Neural cell (in vitro differentiated cells): ENCODE measurements around the gene AP1S3. TPM values are rescaled to one million over a fixed set of nuclear protein-coding genes. Genes with fewer than 3 reads are reported as not detected.

Source experiments
- H2AFZ ChIP-seq: fragments of 200-600, 300-800 bp; sonication (generic), shearing (Covaris generic); 2 replicates; pipeline ENCODE4 v1.6.0; 2014; ENCODE audit warnings: low read depth, mild to moderate bottlenecking, antibody characterized with exemption, low read length, moderate library complexity
- H3F3A ChIP-seq: fragments of 200-600 bp; shearing (Covaris generic); 2 replicates; pipeline ENCODE4 v1.6.1; 2016; ENCODE audit warnings: mild to moderate bottlenecking, moderate library complexity, mixed read lengths, antibody characterized with exemption, low read length; ENCODE audit not compliant: insufficient read depth, poor library complexity, severe bottlenecking
- H3K27ac ChIP-seq: fragments of 200-600, 300-800 bp; sonication (generic), shearing (Covaris generic); 2 replicates; pipeline ENCODE4 v1.5.1; 2014; ENCODE audit warnings: mild to moderate bottlenecking, low read length, moderate library complexity
- H3K27me3 ChIP-seq: fragments of 300-800, 200-600 bp; sonication (generic), shearing (Covaris generic); 2 replicates; pipeline ENCODE4 v1.6.0; 2014; ENCODE audit warnings: mild to moderate bottlenecking, low read depth, low read length, moderate library complexity; ENCODE audit not compliant: insufficient read depth
- H3K36me3 ChIP-seq: fragments of 300-800, 200-600 bp; sonication (generic), shearing (Covaris generic); 2 replicates; pipeline ENCODE4 v1.5.1; 2014; ENCODE audit warnings: mild to moderate bottlenecking, antibody characterized with exemption, low read length, moderate library complexity; ENCODE audit not compliant: insufficient read depth
- H3K4me2 ChIP-seq: fragments of 300-800, 200-600 bp; sonication (generic), shearing (Covaris generic); 2 replicates; pipeline ENCODE4 v1.6.0; 2014; ENCODE audit warnings: mild to moderate bottlenecking, low read length
- H3K4me3 ChIP-seq: fragments of 300-800, 200-600 bp; sonication (generic), shearing (Covaris generic); 2 replicates; pipeline ENCODE4 v1.5.1; 2014; ENCODE audit warnings: mild to moderate bottlenecking, low read length, moderate library complexity
- H3K79me2 ChIP-seq: fragments of 200-600 bp; shearing (Covaris generic); replicated peaks from 2 replicates; pipeline ENCODE4 v1.6.0; 2014; ENCODE audit warnings: mild to moderate bottlenecking, low read length, moderate library complexity; ENCODE audit not compliant: insufficient read depth
- H3K9ac ChIP-seq: fragments of 300-800, 200-600 bp; sonication (generic), shearing (Covaris generic); 2 replicates; pipeline ENCODE4 v1.6.1; 2016; ENCODE audit warnings: mild to moderate bottlenecking, low read length, mixed read lengths
- H3K9me2 ChIP-seq: fragments of 200-600 bp; shearing (Covaris generic); 2 replicates; pipeline ENCODE4 v1.6.1; 2016; ENCODE audit warnings: mild to moderate bottlenecking, low read length, mixed read lengths; ENCODE audit not compliant: insufficient read depth
- H3K9me3 ChIP-seq: fragments of 200-600, 300-800 bp; sonication (generic), shearing (Covaris generic); 2 replicates; pipeline ENCODE4 v1.6.1; 2016; ENCODE audit warnings: mild to moderate bottlenecking, mixed run types, low read length, moderate library complexity, mixed read lengths
- H4K20me1 ChIP-seq: fragments of 200-600 bp; shearing (Covaris generic); 2 replicates; pipeline ENCODE4 v1.6.1; 2016; ENCODE audit warnings: mild to moderate bottlenecking, mixed run types; ENCODE audit not compliant: insufficient read depth
- CTCF ChIP-seq: fragments of 450-650 bp; IDR thresholded peaks from 2 replicates; pipeline ENCODE4 v1.5.1; 2014; ENCODE audit warnings: antibody characterized with exemption, mild to moderate bottlenecking, moderate library complexity; ENCODE audit not compliant: poor library complexity, severe bottlenecking
- EP300 ChIP-seq: fragments of 450-650 bp; conservative IDR thresholded peaks from 2 replicates; pipeline ENCODE4 v1.6.1; 2014; ENCODE audit warnings: antibody characterized with exemption, mild to moderate bottlenecking, moderate library complexity; ENCODE audit not compliant: poor library complexity, severe bottlenecking
- MXI1 ChIP-seq: fragments of 450-650 bp; conservative IDR thresholded peaks from 2 replicates; pipeline ENCODE4 v1.6.1; 2014; ENCODE audit warnings: antibody characterized with exemption, mild to moderate bottlenecking; ENCODE audit not compliant: poor library complexity, severe bottlenecking
- RAD21 ChIP-seq: fragments of 450-650 bp; conservative IDR thresholded peaks from 2 replicates; pipeline ENCODE4 v1.6.1; 2014; ENCODE audit warnings: antibody characterized with exemption, mild to moderate bottlenecking, moderate library complexity
- REST ChIP-seq: IDR thresholded peaks from 2 replicates; pipeline ENCODE4 v1.6.1; 2012; ENCODE audit warnings: borderline replicate concordance
- SMC3 ChIP-seq: fragments of 450-650 bp; conservative IDR thresholded peaks from 2 replicates; pipeline ENCODE4 v1.6.1; 2014; ENCODE audit warnings: antibody characterized with exemption, mild to moderate bottlenecking, moderate library complexity; ENCODE audit not compliant: poor library complexity
- polyA plus RNA-seq: library from polyadenylated mRNA; depleted of rRNA; stranded (reverse); fragments of >200 nt; gene quantifications from 2 replicates; pipeline ENCODE4 v1.2.3, GENCODE V29; 2014

The AP1S3 gene
- polyA plus RNA-seq, 1 donor from 2014 or later, result 2.7 TPM

- Histone ChIP-seq H3K27me3 (no peaks in the 10 kb centered on the region), H3K36me3 (no peaks in the 10 kb centered on the region), H3K4me3 (no peak overlapping the region), H3K9ac (no peak overlapping the region), H3K27ac (no peak overlapping the region), H2AFZ (no peak overlapping the region), H3K9me2 (no peaks in the 10 kb centered on the region), H3K9me3 (no peaks in the 10 kb centered on the region), H3F3A (no peaks in the 10 kb centered on the region), H3K79me2 (no peaks in the 10 kb centered on the region), H4K20me1 (no peaks in the 10 kb centered on the region), H3K4me2 (no peak overlapping the region)
- no peak for TF ChIP-seq RAD21
- no peak for TF ChIP-seq CTCF
Observed at GRCh38 chr2:223732346-223732745, 105.0 kb downstream of the AP1S3 start.

- H3K36me3 ChIP-seq, result no peaks in the 10 kb centered on the region
- H3F3A ChIP-seq, result no peaks in the 10 kb centered on the region
- no peak overlapping the region for H3K4me3 ChIP-seq
- no peak overlapping the region for H3K9ac ChIP-seq
- no peak overlapping the region for H3K4me2 ChIP-seq
- no peaks in the 10 kb centered on the region for H3K79me2 ChIP-seq
- H2AFZ ChIP-seq, result no peak overlapping the region
- H3K27me3 ChIP-seq, result no peaks in the 10 kb centered on the region
- TF ChIP-seq SMC3 (no peak), MXI1 (no peak), REST (no peak), CTCF (no peak), EP300 (peak; percentile 32)
- no peaks in the 10 kb centered on the region for H3K9me2 ChIP-seq
- H3K9me3 ChIP-seq, result no peaks in the 10 kb centered on the region
- H4K20me1 ChIP-seq, result no peaks in the 10 kb centered on the region
- H3K27ac ChIP-seq, result peak overlapping the region; percentile 25
Observed at GRCh38 chr2:223731503-223731902, 105.9 kb downstream of the AP1S3 start.
